Activated naive CD8-positive, alpha-beta T cell treated with anti-CD3 and anti-CD28 coated beads, Interleukin-2, amount 50 U/mL, for 24 hours (primary cell): ENCODE results near the gene TDRD7.
"Not testable (repeated sequence)": the region's sequence is repeated elsewhere in the genome, so short reads cannot be mapped to it uniquely, and the experiment has no call there.

ENCODE experiments used
- ATAC-seq: fragments of 150-1000 bp; cut with Tn5 transposase; one replicate; pipeline ENCODE4 v1.10.0; 2021
- DNase-seq: peaks from one replicate; pipeline ENCODE4 v3.0.0; 2021
- H3K27ac Mint-ChIP-seq: one replicate; pipeline ENCODE4 v1.8.0; 2021; ENCODE audit warnings: mild to moderate bottlenecking, mixed read lengths
- H3K27me3 Mint-ChIP-seq: one replicate; pipeline ENCODE4 v1.8.0; 2021; ENCODE audit warnings: mixed read lengths
- H3K36me3 Mint-ChIP-seq: one replicate; pipeline ENCODE4 v1.8.0; 2021; ENCODE audit warnings: low read depth, mixed read lengths
- H3K4me1 Mint-ChIP-seq: one replicate; pipeline ENCODE4 v1.8.0; 2021; ENCODE audit warnings: mixed read lengths
- H3K4me3 Mint-ChIP-seq: one replicate; pipeline ENCODE4 v1.8.0; 2021; ENCODE audit warnings: mild to moderate bottlenecking, moderate library complexity, mixed read lengths
- H3K9me3 Mint-ChIP-seq: one replicate; pipeline ENCODE4 v1.8.0; 2021; ENCODE audit warnings: mixed read lengths

The TDRD7 gene

GRCh38 chr9:97430316-97431043, 18.6 kb downstream of the TDRD7 start:
- peaks cover 12% of the 10 kb centered on the region for H3K36me3 Mint-ChIP-seq
- no peak overlapping the region for H3K27ac Mint-ChIP-seq
- no peaks in the 10 kb centered on the region for H3K9me3 Mint-ChIP-seq
- DNase-seq: no peak
- no peaks in the 10 kb centered on the region for H3K4me1 Mint-ChIP-seq
- no peak for ATAC-seq
- no peaks in the 10 kb centered on the region for H3K27me3 Mint-ChIP-seq
- H3K4me3 Mint-ChIP-seq: no peak overlapping the region

DNA sequence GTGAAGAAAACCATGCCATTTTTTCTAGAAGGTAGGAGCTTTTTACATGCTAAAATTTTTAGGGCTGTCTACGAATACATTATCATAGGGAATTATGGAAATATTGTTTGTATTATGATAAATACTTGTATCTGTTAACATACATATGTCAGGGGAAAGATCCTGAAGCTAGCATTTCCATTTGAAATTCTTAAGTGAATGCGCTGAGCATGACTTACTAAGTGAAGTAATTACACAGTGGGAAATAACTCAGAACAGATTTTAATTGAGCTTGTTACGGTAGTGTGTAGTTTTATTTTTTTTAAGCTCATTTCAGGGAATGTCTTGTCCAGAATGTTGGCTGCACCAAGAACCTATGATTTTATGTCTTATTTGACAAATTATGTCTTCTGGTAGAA, 19.1 kb downstream of the TDRD7 start:
- DNase-seq (no peak), ATAC-seq (no peak)
- no peak overlapping the region for H3K4me3 Mint-ChIP-seq
- H3K4me1 Mint-ChIP-seq: no peaks in the 10 kb centered on the region
- H3K9me3 Mint-ChIP-seq: no peaks in the 10 kb centered on the region
- H3K27me3 Mint-ChIP-seq: no peaks in the 10 kb centered on the region
- H3K27ac Mint-ChIP-seq: no peak overlapping the region
- H3K36me3 Mint-ChIP-seq: peaks cover 12% of the 10 kb centered on the region

- H3K4me1 Mint-ChIP-seq: no peaks in the 10 kb centered on the region
- peaks cover 12% of the 10 kb centered on the region for H3K36me3 Mint-ChIP-seq
- H3K4me3 Mint-ChIP-seq: no peak overlapping the region
- DNase-seq (no peak), ATAC-seq (no peak)
- H3K27me3 Mint-ChIP-seq: no peaks in the 10 kb centered on the region
- H3K27ac Mint-ChIP-seq: no peak overlapping the region
- no peaks in the 10 kb centered on the region for H3K9me3 Mint-ChIP-seq
Observed at GRCh38 chr9:97431549-97432143, 19.8 kb downstream of the TDRD7 start.

DNA sequence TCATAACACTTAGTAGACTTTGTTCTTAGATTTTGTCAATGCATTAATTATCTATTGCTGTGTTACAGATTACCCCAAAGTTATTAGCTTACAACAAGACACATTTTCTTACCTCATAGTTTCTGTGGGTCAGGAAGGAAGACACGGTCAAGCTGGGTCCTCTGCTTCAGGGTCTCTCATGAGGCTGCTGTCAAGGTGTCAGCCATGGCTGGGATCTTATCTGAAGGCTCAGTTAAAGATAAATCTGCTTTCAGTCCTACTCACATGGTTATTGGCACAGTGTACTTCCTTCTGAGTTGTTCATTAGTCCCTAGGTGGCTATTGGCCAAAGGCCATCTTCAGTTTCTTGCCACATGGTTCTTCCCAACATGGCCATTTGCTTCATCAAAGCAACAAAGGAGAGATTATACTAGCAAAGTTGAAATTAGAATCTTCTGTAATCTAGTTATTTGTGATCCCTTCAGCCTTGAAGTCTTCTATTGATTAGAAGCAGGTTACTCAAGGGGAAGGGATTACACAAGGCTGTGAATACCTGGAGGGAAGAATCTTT, 25.2 kb downstream of the TDRD7 start:
- H3K36me3 Mint-ChIP-seq: peaks cover 5% of the 10 kb centered on the region
- no peaks in the 10 kb centered on the region for H3K4me1 Mint-ChIP-seq
- H3K4me3 Mint-ChIP-seq: no peak overlapping the region
- no peaks in the 10 kb centered on the region for H3K27me3 Mint-ChIP-seq
- H3K27ac Mint-ChIP-seq: no peak overlapping the region
- ATAC-seq (no peak), DNase-seq (no peak)
- H3K9me3 Mint-ChIP-seq: no peaks in the 10 kb centered on the region

DNA sequence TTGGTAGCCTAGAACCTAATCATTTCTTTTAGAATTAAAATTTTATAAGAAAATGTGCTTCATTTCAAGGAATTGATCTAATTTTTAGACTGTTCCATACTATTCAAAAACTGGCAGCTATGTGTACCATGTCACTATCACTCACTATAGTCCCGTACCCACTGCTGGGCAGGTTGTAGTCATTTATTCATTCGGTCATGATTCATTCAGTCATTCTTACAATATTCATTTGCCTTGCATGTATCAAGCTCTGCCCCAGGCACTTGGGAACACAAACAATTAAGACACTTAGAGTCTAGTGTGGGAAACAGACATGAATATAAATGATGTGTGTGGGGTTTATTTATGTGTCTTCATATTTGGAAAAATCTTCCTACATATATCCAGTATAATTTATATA, 26.4 kb downstream of the TDRD7 start:
- no peak for DNase-seq
- no peak for ATAC-seq
- H3K4me3 Mint-ChIP-seq: no peak overlapping the region
- no peak overlapping the region for H3K27ac Mint-ChIP-seq
- no peaks in the 10 kb centered on the region for H3K27me3 Mint-ChIP-seq
- peaks cover 5% of the 10 kb centered on the region for H3K36me3 Mint-ChIP-seq
- H3K4me1 Mint-ChIP-seq: no peaks in the 10 kb centered on the region
- no peaks in the 10 kb centered on the region for H3K9me3 Mint-ChIP-seq

- no peak overlapping the region for H3K4me3 Mint-ChIP-seq
- no peaks in the 10 kb centered on the region for H3K4me1 Mint-ChIP-seq
- no peak overlapping the region for H3K27ac Mint-ChIP-seq
- no peaks in the 10 kb centered on the region for H3K9me3 Mint-ChIP-seq
- no peaks in the 10 kb centered on the region for H3K27me3 Mint-ChIP-seq
- peaks cover 5% of the 10 kb centered on the region for H3K36me3 Mint-ChIP-seq
- ATAC-seq (no peak), DNase-seq (no peak)
Observed at GRCh38 chr9:97438666-97439065, 26.8 kb downstream of the TDRD7 start.

DNA sequence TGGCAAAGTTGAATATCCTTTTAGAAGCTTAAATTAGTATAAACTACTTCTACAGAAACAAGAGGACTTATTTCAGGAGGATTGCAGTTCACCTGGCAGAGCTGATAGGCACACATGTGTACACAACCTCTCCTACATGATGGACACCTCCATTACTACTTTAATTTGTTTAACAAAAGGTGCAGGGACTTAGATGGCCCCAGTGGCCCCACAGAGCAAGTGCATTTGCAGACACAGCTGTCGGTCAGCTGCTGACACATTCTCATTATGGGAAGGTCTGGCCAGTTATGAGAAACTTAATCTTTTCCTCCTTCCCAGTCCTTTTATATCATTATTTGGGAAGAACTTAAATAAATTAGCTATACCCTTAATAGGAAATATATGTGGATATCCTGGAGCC, 28.3 kb downstream of the TDRD7 start:
- ATAC-seq (no peak), DNase-seq (no peak)
- Mint-ChIP-seq H3K4me1 (no peaks in the 10 kb centered on the region), H3K36me3 (peaks cover 5% of the 10 kb centered on the region), H3K9me3 (no peaks in the 10 kb centered on the region), H3K4me3 (no peak overlapping the region), H3K27ac (no peak overlapping the region), H3K27me3 (no peaks in the 10 kb centered on the region)

- H3K36me3 Mint-ChIP-seq: peaks cover 7% of the 10 kb centered on the region
- H3K27me3 Mint-ChIP-seq: no peaks in the 10 kb centered on the region
- DNase-seq (no peak), ATAC-seq (no peak)
- no peaks in the 10 kb centered on the region for H3K4me1 Mint-ChIP-seq
- H3K4me3 Mint-ChIP-seq: no peak overlapping the region
- no peak overlapping the region for H3K27ac Mint-ChIP-seq
- H3K9me3 Mint-ChIP-seq: no peaks in the 10 kb centered on the region
Observed at GRCh38 chr9:97441729-97442128, 29.8 kb downstream of the TDRD7 start.

- no peaks in the 10 kb centered on the region for H3K4me1 Mint-ChIP-seq
- no peak overlapping the region for H3K27ac Mint-ChIP-seq
- ATAC-seq (no peak), DNase-seq (no peak)
- H3K9me3 Mint-ChIP-seq: no peaks in the 10 kb centered on the region
- no peaks in the 10 kb centered on the region for H3K27me3 Mint-ChIP-seq
- H3K36me3 Mint-ChIP-seq: peaks cover 19% of the 10 kb centered on the region
- no peak overlapping the region for H3K4me3 Mint-ChIP-seq
Observed at GRCh38 chr9:97445119-97445701, 33.3 kb downstream of the TDRD7 start.

DNA sequence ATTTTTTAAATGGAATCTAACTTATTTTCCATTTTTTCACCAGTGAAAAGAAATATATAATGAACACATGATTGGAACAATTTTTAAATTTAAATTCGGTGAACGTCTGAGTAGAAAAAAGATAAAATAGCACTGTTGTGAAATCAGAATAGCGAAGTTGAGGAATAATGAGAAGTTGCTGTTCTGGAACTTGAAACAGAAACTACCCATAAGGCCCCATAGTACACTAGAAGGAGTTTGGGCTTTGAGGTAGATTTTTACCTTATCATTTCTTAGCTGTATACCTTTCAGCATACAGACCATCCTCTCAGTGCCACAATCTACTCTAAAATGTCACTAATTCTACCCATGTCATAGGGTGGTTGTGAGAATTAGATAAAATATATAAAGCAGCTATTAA, 35.1 kb downstream of the TDRD7 start:
- no peaks in the 10 kb centered on the region for H3K4me1 Mint-ChIP-seq
- no peak overlapping the region for H3K4me3 Mint-ChIP-seq
- no peak for DNase-seq
- H3K9me3 Mint-ChIP-seq: no peaks in the 10 kb centered on the region
- no peak overlapping the region for H3K27ac Mint-ChIP-seq
- no peak for ATAC-seq
- H3K36me3 Mint-ChIP-seq: peaks cover 20% of the 10 kb centered on the region
- H3K27me3 Mint-ChIP-seq: no peaks in the 10 kb centered on the region

DNA sequence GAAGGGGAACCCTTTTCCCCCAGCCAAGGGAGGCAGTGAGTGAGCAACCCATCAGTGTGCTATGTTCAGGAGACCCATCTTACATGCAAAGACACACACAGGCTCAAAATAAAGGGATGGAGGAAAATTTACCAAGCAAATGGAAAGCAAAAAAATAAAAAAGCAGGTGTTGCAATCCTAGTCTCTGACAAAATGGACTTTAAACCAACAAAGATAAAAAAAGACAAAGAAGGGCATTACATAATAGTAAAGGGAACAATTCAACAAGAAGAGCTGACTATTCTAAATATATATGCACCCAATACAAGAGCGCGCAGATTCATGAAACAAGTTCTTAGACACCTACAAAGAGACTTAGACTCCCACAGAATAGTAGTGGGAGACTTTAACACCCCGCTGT, 41.7 kb downstream of the TDRD7 start:
- H3K4me1 Mint-ChIP-seq, H3K9me3 Mint-ChIP-seq, H3K4me3 Mint-ChIP-seq, H3K27ac Mint-ChIP-seq, H3K27me3 Mint-ChIP-seq, DNase-seq, ATAC-seq: not testable (repeated sequence)
- H3K36me3 Mint-ChIP-seq: peaks cover 15% of the 10 kb centered on the region

DNA sequence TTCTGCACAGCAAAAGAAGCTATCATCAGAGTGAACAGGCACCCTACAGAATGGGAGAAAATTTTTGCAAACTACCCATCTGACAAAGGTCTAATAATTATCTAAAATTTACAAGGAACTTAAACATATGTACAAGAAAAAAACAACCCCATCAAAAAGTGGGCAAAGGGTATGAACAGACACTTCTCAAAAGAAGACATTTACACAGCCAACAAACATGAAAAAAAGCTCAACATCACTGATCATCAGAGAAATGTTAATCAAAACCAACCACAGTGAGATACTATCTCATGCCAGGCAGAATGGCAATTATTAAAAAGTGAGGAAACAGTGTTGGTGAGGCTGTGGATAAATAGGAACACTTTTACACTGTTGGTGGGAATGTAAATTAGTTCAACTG, 44.9 kb downstream of the TDRD7 start:
- not testable (repeated sequence) for H3K27ac Mint-ChIP-seq, ATAC-seq, DNase-seq, H3K9me3 Mint-ChIP-seq, H3K4me1 Mint-ChIP-seq, H3K4me3 Mint-ChIP-seq, H3K27me3 Mint-ChIP-seq
- peaks cover 12% of the 10 kb centered on the region for H3K36me3 Mint-ChIP-seq

DNA sequence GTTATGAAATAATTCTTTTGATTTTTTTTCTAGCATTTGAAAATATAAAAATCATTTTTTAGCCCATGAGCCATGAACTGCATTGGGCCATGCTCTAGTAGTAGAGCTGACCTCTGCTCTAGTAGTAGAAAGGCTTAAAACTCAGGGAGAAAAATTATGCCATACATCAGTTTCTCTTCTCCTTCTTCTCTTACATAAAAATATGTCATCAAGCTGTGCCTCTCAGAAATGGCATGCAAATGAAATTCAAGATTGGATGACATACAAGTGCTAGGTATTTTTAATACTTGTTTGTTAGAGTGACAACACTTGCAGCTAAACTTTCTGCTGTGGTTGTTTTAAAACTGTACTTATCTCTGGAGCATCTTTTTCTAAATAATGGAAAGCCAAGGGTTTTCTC, 47.4 kb downstream of the TDRD7 start:
- no peak overlapping the region for H3K4me3 Mint-ChIP-seq
- no peak for ATAC-seq

GRCh38 chr9:97462159-97462558, 50.3 kb downstream of the TDRD7 start:
- Mint-ChIP-seq H3K4me3 (no peak overlapping the region), H3K4me1 (no peaks in the 10 kb centered on the region), H3K9me3 (no peaks in the 10 kb centered on the region), H3K36me3 (peaks cover 3% of the 10 kb centered on the region), H3K27me3 (no peaks in the 10 kb centered on the region), H3K27ac (no peak overlapping the region)
- no peak for ATAC-seq
- no peak for DNase-seq

More for the DNA sequence above, 47.4 kb downstream of the TDRD7 start:
- Mint-ChIP-seq H3K27ac (no peak overlapping the region), H3K27me3 (no peaks in the 10 kb centered on the region), H3K36me3 (peaks cover 3% of the 10 kb centered on the region), H3K9me3 (peaks cover 8% of the 10 kb centered on the region), H3K4me1 (no peaks in the 10 kb centered on the region)
- no peak for DNase-seq

- Mint-ChIP-seq H3K27me3 (no peaks in the 10 kb centered on the region), H3K9me3 (no peaks in the 10 kb centered on the region), H3K4me3 (no peak overlapping the region), H3K36me3 (peaks cover 3% of the 10 kb centered on the region), H3K4me1 (no peaks in the 10 kb centered on the region), H3K27ac (no peak overlapping the region)
- ATAC-seq (no peak), DNase-seq (no peak)
Observed at GRCh38 chr9:97462914-97463313, 51.0 kb downstream of the TDRD7 start.
